ENCODE results near the gene NOP16. TPM values are rescaled to one million over a fixed set of nuclear protein-coding genes. Genes with fewer than 3 reads are reported as not detected.

The NOP16 gene
- total and polyA plus RNA-seq, 2 of the 13 experiments (the other 11 are each of a cell fraction or from before 2014, with no cell fraction given) = 43.3 to 48.4 TPM

- TF ChIP-seq KAT2B (IDR thresholded peaks at IDR 0.05; ENCODE audit: borderline replicate concordance, low read depth, low read length) = no peak
- TF ChIP-seq CBFB (CRISPR knock-in tag; IDR thresholded peaks at IDR 0.05) = peak; percentile 42; the same call in 1 of the 2 replicates
- 0 out of 2 replicates have a peak, but pooled peaks have one; percentile 1 for TF ChIP-seq HOXA5 (CRISPR knock-in tag; IDR thresholded peaks at IDR 0.05)
- TF ChIP-seq ZNF276 (CRISPR knock-in tag; IDR thresholded peaks at IDR 0.05; ENCODE audit: low read depth) = peak; percentile 85
- TF ChIP-seq NR2F6 (IDR thresholded peaks at IDR 0.05) = peak; percentile 68; the same call in 1 of the 2 replicates
- peak; percentile 72; the same call in 1 of the 2 replicates for TF ChIP-seq NR2F6 (CRISPR knock-in tag; IDR thresholded peaks at IDR 0.05)
- no peak for TF ChIP-seq PAX8 (CRISPR knock-in tag; IDR thresholded peaks at IDR 0.05; ENCODE audit: borderline replicate concordance)
- TF ChIP-seq ZNF34 (CRISPR knock-in tag; IDR thresholded peaks at IDR 0.05; ENCODE audit: borderline replicate concordance) = peak; percentile 45; the same call in 1 of the 2 replicates
- no peak for TF ChIP-seq ONECUT2 (CRISPR knock-in tag; IDR thresholded peaks at IDR 0.05)
- 0 out of 2 replicates have a peak, but pooled peaks have one; percentile 85 for TF ChIP-seq PAWR (CRISPR knock-in tag; IDR thresholded peaks at IDR 0.05; ENCODE audit: borderline replicate concordance)
- TF ChIP-seq ATF2 (CRISPR knock-in tag; IDR thresholded peaks at IDR 0.05) = peak; percentile 45; the same call in 1 of the 2 replicates
- peak; percentile 34; the same call in 1 of the 2 replicates for TF ChIP-seq HDAC2 (CRISPR knock-in tag; IDR thresholded peaks at IDR 0.05)
- TF ChIP-seq ZNF274 (CRISPR knock-in tag; IDR thresholded peaks at IDR 0.05) = peak; percentile 86; the same call in 1 of the 2 replicates
- TF ChIP-seq ZNF552 (CRISPR knock-in tag; IDR thresholded peaks at IDR 0.05; ENCODE audit: borderline replicate concordance) = no peak; the same call in 1 of the 2 replicates
- 0 out of 2 replicates have a peak, but pooled peaks have one; percentile 84 for TF ChIP-seq MEIS1 (CRISPR knock-in tag; IDR thresholded peaks at IDR 0.05; ENCODE audit: borderline replicate concordance)
- TF ChIP-seq ZBTB49 (CRISPR knock-in tag; IDR thresholded peaks at IDR 0.05; ENCODE audit: borderline replicate concordance) = peak; percentile 49; the same call in 1 of the 2 replicates
- TF ChIP-seq CREM (IDR thresholded peaks at IDR 0.05) = peak; percentile 95
- no peak for TF ChIP-seq CREM (CRISPR knock-in tag; IDR thresholded peaks at IDR 0.05)
- TF ChIP-seq ZFP90 (CRISPR knock-in tag; IDR thresholded peaks at IDR 0.05; ENCODE audit: borderline replicate concordance) = no peak
- peak; percentile 87; the same call in 1 of the 2 replicates for TF ChIP-seq HOXA7 (CRISPR knock-in tag; IDR thresholded peaks at IDR 0.05)
Measured at GRCh38 chr5:176388444-176389134, at the start of gene NOP16, which contains the start of gene HIGD2A (continued).
